ENCODE data around the gene KLK12. TPM values are rescaled to one million over a fixed set of nuclear protein-coding genes. Genes with fewer than 3 reads are reported as not detected.

The KLK12 gene
- total RNA-seq, 4 donors from 2014 or later, result not detected

DNA sequence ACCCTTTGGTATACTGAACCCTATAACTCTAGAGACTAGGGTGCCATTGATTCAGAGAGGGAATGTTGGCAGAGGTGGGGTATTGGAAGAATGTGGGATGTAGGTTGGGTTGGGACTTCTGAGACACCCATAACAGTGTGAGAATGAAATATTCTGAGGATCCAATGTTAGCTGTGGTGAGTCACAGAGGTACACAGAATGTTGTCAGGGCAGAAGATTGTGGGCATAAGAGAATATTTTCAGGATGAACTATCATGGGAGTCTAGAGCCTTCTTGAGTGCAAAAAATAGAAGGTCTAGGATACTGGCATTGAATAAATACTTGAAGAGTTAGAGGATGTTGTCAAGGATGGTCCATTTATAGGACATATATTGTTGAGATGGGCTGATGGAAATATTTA lies 21.1 kb upstream of the KLK12 start:
- Histone ChIP-seq H3K4me3 (replicated peaks in 1 of 3) (no peak overlapping the region), H3K27me3 (no peaks in the 10 kb centered on the region), H3K36me3 (no peaks in the 10 kb centered on the region), H3K4me1 (no peaks in the 10 kb centered on the region), H3K9me3 (no peaks in the 10 kb centered on the region), H3K27ac (no peak overlapping the region)
- intact Hi-C loops (cut with DNase I), result no loop called here
- DNase-seq, result no peak
- TF ChIP-seq POLR2A (IDR thresholded peaks at IDR 0.05), result no peak
- TF ChIP-seq, protein P1, sequence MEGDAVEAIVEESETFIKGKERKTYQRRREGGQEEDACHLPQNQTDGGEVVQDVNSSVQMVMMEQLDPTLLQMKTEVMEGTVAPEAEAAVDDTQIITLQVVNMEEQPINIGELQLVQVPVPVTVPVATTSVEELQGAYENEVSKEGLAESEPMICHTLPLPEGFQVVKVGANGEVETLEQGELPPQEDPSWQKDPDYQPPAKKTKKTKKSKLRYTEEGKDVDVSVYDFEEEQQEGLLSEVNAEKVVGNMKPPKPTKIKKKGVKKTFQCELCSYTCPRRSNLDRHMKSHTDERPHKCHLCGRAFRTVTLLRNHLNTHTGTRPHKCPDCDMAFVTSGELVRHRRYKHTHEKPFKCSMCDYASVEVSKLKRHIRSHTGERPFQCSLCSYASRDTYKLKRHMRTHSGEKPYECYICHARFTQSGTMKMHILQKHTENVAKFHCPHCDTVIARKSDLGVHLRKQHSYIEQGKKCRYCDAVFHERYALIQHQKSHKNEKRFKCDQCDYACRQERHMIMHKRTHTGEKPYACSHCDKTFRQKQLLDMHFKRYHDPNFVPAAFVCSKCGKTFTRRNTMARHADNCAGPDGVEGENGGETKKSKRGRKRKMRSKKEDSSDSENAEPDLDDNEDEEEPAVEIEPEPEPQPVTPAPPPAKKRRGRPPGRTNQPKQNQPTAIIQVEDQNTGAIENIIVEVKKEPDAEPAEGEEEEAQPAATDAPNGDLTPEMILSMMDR (IDR thresholded peaks at IDR 0.05), result no peak

DNA sequence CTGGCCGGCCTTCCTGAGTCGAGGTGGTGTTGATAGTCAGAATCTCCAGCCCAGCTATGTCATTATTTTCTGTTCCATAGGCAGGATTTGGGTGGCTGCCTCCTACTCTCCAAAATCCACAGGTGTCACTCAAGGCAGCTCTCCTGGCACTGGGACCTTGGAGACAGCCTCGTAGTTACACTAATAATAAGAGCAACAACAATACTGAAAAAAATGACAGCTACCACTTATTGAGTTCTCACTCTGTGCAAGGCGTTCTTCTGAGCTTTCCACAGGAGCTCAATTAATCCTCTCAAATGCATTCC lies 12.2 kb upstream of the KLK12 start:
- intact Hi-C loops (cut with DNase I), result no loop called here
- Histone ChIP-seq H3K4me1 (no peaks in the 10 kb centered on the region), H3K27ac (no peak overlapping the region), H3K27me3 (no peaks in the 10 kb centered on the region), H3K9me3 (no peaks in the 10 kb centered on the region), H3K4me3 (replicated peaks in 1 of 3) (no peak overlapping the region), H3K36me3 (no peaks in the 10 kb centered on the region)
- TF ChIP-seq POLR2A (IDR thresholded peaks at IDR 0.05), result no peak
- TF ChIP-seq, protein P1 (IDR thresholded peaks at IDR 0.05), result no peak
- 3 to 10% methylated on average over 4 of the region's 4 CpGs for WGBS, 2 donors
- DNase-seq, result peak in 1 of 2 donors; percentile 4

DNA sequence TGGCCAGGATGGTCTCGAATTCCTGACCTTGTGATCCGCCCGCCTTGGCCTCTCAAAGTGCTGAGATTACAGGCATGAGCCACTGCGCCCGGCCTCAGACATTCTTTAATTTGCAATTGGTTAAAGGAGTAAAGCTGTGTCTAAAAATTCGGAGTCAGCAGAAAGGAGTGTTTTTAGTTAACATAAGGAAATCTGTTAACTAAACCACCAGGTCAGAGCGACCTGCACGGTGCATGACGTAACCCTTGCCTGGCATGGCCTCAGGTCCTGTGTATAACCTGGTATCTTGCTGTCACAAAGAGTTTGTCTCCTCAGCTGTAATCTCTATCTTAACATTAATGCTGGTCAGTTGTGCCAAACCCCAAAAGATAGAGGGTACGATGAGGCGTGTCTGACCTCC lies 9.5 kb upstream of the KLK12 start:
- 67 to 70% methylated on average over 11 of the region's 11 CpGs for WGBS, 2 donors
- Histone ChIP-seq H3K36me3 (no peaks in the 10 kb centered on the region), H3K27ac (no peak overlapping the region), H3K4me1 (no peaks in the 10 kb centered on the region), H3K4me3 (replicated peaks in 1 of 3) (no peak overlapping the region), H3K27me3 (no peaks in the 10 kb centered on the region), H3K9me3 (no peaks in the 10 kb centered on the region)
- intact Hi-C loops (cut with DNase I), result no loop called here
- no peak for DNase-seq
- TF ChIP-seq, protein P1 (IDR thresholded peaks at IDR 0.05), result no peak
- TF ChIP-seq POLR2A (IDR thresholded peaks at IDR 0.05), result no peak

DNA sequence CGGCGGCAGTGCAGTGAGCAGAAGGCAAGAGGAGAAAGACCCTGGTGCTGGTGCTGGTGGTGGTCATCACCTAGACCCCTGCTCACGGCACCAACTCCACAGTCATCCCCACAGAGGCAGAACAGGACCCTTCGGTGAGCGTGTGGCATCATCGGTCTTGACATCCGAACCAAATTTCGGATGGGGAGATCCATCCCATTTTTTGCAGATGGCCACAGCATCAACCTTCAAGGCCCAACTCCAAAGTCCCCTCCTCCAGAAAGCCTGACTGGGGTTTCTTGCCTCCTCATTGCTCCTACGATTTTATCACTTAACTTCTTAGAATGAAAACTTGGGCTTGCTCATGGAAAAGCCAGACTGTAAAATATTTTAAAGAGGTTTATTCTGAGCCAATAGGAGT lies 8.7 kb upstream of the KLK12 start:
- WGBS, 2 donors, result 71 to 84% methylated on average over 7 to 8 of the region's 9 CpGs
- H3K9me3 ChIP-seq, result no peaks in the 10 kb centered on the region
- no peaks in the 10 kb centered on the region for H3K27me3 ChIP-seq
- intact Hi-C loops (cut with DNase I), result no loop called here
- DNase-seq, result no peak
- TF ChIP-seq, protein P1 (IDR thresholded peaks at IDR 0.05), result no peak
- no peak overlapping the region for H3K4me3 ChIP-seq (replicated peaks in 1 of 3)
- no peaks in the 10 kb centered on the region for H3K4me1 ChIP-seq
- H3K36me3 ChIP-seq, result no peaks in the 10 kb centered on the region
- no peak overlapping the region for H3K27ac ChIP-seq

DNA sequence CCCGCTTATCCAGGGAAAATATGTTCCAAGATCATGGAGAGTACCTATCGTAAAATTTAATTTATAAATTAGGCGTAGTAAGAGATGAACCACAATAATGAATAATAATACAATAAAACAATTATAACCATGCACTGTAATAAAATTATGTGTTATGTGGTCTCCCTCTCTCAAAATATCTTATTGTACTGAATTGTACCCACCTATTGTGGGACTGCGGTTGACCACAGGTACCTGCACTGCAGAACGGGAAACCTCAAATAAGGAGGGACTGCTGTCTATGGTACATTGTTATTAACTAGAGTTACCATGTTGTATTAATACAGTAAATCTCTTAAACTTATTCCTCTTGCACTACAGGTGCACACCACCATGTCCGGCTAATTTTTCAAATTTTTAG lies 5.3 kb upstream of the KLK12 start:
- no peaks in the 10 kb centered on the region for H3K4me1 ChIP-seq
- no peak overlapping the region for H3K4me3 ChIP-seq (replicated peaks in 1 of 3)
- H3K9me3 ChIP-seq, result no peaks in the 10 kb centered on the region
- no peak overlapping the region for H3K27ac ChIP-seq
- TF ChIP-seq POLR2A (IDR thresholded peaks at IDR 0.05), result no peak
- TF ChIP-seq, protein P1 (IDR thresholded peaks at IDR 0.05), result no peak
- DNase-seq, result no peak
- H3K27me3 ChIP-seq, result no peaks in the 10 kb centered on the region
- intact Hi-C loops (cut with DNase I), result no loop called here
- H3K36me3 ChIP-seq, result no peaks in the 10 kb centered on the region
- 89 to 95% methylated on average over 6 of the region's 6 CpGs for WGBS, 2 donors
